Subcutaneous adipose tissue (tissue), 4 donors: ENCODE measurements around the gene LIMS2. TPM values are rescaled to one million over a fixed set of nuclear protein-coding genes. Genes with fewer than 3 reads are reported as not detected.

Experiments
- total RNA-seq, 4 donors: library from RNA; depleted of rRNA; stranded (reverse); fragments of >200 nt; gene quantifications; one replicate each; pipeline ENCODE4 v1.1.0, GENCODE V29; 2016
- TF ChIP-seq, protein P1 (sequence below): fragments of 450-650 bp; IDR thresholded peaks from one replicate; pipeline ENCODE4 v1.5.1; 2016; ENCODE audit warnings: low read depth, mild to moderate bottlenecking, control low read depth, antibody characterized with exemption, moderate library complexity

LIMS2 gene
- 10 to 100 TPM in 3 of 4 donors, 1 to 10 TPM in 1; 8.5 to 81.8 (median 26.5) TPM for total RNA-seq

GRCh38 chr2:127675331-127676261 lies at the start of gene LIMS2:
TSS of gene LIMS2 (minus strand) at chr2:127675530. CDS start at chr2:127675024, 506 bp downstream.
- TF ChIP-seq, protein P1, sequence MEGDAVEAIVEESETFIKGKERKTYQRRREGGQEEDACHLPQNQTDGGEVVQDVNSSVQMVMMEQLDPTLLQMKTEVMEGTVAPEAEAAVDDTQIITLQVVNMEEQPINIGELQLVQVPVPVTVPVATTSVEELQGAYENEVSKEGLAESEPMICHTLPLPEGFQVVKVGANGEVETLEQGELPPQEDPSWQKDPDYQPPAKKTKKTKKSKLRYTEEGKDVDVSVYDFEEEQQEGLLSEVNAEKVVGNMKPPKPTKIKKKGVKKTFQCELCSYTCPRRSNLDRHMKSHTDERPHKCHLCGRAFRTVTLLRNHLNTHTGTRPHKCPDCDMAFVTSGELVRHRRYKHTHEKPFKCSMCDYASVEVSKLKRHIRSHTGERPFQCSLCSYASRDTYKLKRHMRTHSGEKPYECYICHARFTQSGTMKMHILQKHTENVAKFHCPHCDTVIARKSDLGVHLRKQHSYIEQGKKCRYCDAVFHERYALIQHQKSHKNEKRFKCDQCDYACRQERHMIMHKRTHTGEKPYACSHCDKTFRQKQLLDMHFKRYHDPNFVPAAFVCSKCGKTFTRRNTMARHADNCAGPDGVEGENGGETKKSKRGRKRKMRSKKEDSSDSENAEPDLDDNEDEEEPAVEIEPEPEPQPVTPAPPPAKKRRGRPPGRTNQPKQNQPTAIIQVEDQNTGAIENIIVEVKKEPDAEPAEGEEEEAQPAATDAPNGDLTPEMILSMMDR: no peak

DNA sequence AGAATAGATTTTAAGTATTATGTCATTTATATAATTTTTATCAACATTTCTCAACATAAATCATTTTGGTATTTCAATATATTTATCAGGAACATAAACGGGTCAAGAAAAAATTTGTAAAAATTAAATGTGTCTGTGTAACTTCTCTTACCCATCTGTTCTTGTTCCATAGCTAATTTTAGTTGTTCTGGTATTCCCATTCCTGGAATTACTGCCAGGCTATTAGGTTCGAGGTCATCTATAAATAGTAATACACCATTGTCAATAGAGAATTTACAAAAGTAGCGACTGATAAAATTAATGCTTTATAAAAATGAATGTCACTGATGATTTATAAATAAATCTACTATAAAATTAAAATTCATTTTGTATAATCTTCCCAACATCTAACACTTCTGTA lies 47.5 kb upstream of the LIMS2 start:
- TF ChIP-seq, protein P1: no peak

- TF ChIP-seq, protein P1: no peak
Observed at GRCh38 chr2:127721978-127722355, 46.6 kb upstream of the LIMS2 start.

- TF ChIP-seq, protein P1: no peak
Observed at GRCh38 chr2:127721311-127721977, 46.1 kb upstream of the LIMS2 start.

- TF ChIP-seq, protein P1: no peak
Observed at GRCh38 chr2:127719301-127720218, 44.2 kb upstream of the LIMS2 start.

DNA sequence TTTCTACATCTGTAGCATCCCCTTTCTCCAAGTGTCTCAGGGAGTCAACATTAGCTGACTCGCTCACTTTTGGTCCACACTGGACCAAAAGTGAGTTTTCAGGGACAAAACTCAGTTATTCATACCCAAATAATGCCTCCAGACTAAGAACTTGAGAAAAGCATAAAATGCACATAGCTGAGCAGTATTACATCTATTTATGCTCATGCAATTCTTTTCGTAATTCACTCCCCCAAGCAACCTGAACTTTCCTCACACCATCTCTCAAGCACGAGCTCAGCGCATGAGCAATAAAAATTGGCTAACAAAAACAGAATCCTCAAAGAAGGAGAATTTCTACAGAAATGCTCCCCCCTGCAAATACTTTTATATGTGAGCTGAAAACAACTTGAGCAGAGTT lies 42.9 kb upstream of the LIMS2 start:
- TF ChIP-seq, protein P1: no peak
